AG09319 (cell line): ENCODE data around the gene RAET1E.
"Not testable (repeated sequence)": the region's sequence is repeated elsewhere in the genome, so short reads cannot be mapped to it uniquely, and the experiment has no call there.

Source experiments
- DNase-seq: peaks from one replicate; pipeline ENCODE4 v3.0.0-alpha.2; 2010; ENCODE audit warnings: low read depth; ENCODE audit errors: extremely low read depth
- CTCF ChIP-seq: IDR thresholded peaks from 2 replicates; pipeline ENCODE4 v1.5.1; 2011; ENCODE audit warnings: low read depth, mild to moderate bottlenecking, inconsistent platforms, low read length, moderate library complexity

Gene RAET1E

GRCh38 chr6:149933461-149933860 lies 35.5 kb upstream of the RAET1E start:
- no peak for DNase-seq
- TF ChIP-seq CTCF, result no peak

- no peak for TF ChIP-seq CTCF
- no peak for DNase-seq
These were observed 35.1 kb upstream of the RAET1E start for GRCh38 chr6:149933036-149933435.

- no peak for DNase-seq
- TF ChIP-seq CTCF, result no peak
These were observed 33.6 kb upstream of the RAET1E start for GRCh38 chr6:149931501-149931900.

- no peak for DNase-seq
These were observed 31.5 kb upstream of the RAET1E start for GRCh38 chr6:149929422-149929821.

GRCh38 chr6:149927025-149927424 lies 29.1 kb upstream of the RAET1E start:
- not testable (repeated sequence) for DNase-seq

More at GRCh38 chr6:149929422-149929821, 31.5 kb upstream of the RAET1E start:
- peak; percentile 38 for TF ChIP-seq CTCF

- peak; percentile 51 for DNase-seq
- TF ChIP-seq CTCF, result peak; percentile 93
These were observed 28.3 kb upstream of the RAET1E start for GRCh38 chr6:149925974-149926777.

GRCh38 chr6:149925253-149925973 lies 27.5 kb upstream of the RAET1E start:
- TF ChIP-seq CTCF, result no peak
- no peak for DNase-seq

GRCh38 chr6:149924933-149925252 lies 27.0 kb upstream of the RAET1E start:
- no peak for TF ChIP-seq CTCF
- no peak for DNase-seq
